GM19238 (cell line): ENCODE measurements around the gene CDHR1.
"Not testable (repeated sequence)": the region's sequence is repeated elsewhere in the genome, so short reads cannot be mapped to it uniquely, and the experiment has no call there.

ENCODE experiments used
- DNase-seq: peaks from one replicate; pipeline ENCODE4 v3.0.0; 2011; ENCODE audit warnings: low spot score; ENCODE audit not compliant: insufficient read length

Gene CDHR1

DNA sequence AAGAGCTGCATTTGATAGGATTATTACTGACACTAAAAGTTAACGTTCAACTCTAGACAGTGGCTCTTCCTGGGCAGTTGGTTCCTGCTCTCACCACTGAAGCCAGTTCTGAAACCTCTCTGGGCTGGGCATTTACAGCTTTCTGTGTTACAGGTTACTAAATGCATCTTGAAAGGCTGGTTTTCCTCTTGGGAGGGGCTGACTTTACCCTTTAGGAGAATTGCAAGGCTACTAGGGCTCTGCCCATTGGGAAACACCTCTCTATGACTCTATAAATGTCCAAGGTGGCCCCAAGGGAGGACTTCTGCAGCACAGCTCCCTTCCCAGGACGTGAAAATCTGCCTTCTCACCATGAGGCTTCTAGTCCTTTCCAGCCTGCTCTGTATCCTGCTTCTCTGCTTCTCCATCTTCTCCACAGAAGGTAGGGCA, 20.8 kb upstream of the CDHR1 start, which contains the start of gene GPR15LG:
Gene GPR15LG, plus strand, starts transcription at position 301 of the 429 bp plus-strand sequence. Its CDS starts 51 bp downstream, at position 352.
- DNase-seq: no peak

GRCh38 chr10:84175436-84175835, 18.9 kb upstream of the CDHR1 start:
- no peak for DNase-seq

- DNase-seq: no peak
These were observed 18.0 kb upstream of the CDHR1 start for GRCh38 chr10:84176351-84176750.

DNA sequence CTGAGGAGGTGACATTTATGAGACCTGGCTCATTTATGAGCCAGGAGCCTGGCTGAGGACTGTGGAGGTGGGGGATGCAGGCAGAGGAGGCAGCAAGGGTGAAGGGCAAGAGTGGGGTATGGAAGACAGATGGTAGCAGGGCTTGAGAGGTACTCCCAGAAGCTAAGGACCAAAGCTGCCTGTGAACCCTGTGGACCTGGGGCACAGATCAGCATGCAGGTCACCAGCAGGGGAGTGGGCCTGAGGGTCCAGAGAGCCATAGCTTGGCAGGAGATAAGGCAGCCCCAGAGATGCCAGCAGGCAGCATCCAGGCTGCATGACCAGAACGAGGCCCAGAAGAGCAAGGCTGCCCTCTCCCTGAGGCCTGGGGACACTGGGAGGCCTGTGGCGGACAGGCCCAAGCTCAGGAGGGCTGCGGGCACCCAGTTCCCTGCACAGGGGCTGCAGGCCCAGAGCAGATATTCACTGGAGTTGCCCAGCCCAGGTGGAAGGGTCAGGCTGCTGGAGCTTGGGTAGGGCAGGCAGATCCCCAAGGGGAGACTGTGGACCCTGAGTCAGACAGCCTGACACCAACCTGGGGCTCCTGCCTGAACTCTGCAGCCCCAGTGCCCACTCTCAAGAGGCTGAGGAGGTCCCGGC, 17.4 kb upstream of the CDHR1 start:
- no peak for DNase-seq

GRCh38 chr10:84177541-84178141, 16.7 kb upstream of the CDHR1 start:
- no peak for DNase-seq

- DNase-seq: no peak
These were observed 16.2 kb upstream of the CDHR1 start for GRCh38 chr10:84178160-84178609.

DNA sequence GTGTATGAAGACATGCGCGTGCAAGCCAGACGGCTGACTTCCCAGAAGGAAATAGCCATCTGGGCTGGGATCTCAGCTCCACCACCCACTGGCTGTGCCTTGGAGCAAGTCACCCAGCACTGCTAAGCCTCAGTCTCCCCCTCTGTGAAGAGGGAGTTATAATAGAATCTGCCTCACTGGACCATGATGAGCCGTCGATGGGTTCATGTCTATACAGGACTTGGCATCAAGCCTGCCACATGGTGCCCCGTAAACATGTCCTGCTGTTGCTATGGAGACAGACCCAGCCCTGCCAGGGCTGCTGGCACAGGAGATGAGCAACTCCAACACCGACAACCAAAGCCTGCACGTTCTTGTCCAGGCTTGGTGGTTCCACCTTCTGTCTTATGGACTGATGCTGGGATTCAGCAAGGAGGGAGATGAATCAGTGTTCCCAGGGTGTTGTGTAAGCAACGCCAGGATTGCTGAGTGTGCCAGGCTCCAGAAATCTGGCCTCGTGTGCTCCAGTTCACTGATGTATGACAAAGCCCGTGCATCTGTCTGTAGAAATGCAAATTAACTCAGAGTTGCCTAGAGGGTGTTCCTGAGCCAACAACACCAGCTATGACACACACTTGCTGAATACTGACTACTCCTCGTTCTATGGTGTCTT, 15.2 kb upstream of the CDHR1 start:
- DNase-seq: no peak

GRCh38 chr10:84180386-84180785, 14.0 kb upstream of the CDHR1 start:
- DNase-seq: not testable (repeated sequence)

GRCh38 chr10:84181631-84182030, 12.7 kb upstream of the CDHR1 start:
- DNase-seq: no peak

DNA sequence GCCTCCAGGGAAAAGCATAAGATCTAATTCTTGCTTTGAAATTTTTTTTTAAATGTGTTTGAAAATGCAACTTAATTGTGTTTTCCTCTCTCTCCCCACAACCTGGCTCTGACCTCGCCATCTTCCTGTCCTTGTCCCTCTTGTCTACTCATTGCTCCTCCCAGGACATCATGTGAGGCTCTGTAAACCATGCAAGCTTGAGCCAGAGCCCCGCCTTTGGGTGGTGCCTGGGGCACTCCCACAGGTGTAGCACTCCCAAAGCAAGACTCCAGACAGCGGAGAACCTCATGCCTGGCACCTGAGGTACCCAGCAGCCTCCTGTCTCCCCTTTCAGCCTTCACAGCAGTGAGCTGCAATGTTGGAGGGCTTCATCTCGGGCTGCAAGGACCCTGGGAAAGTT, 9.8 kb upstream of the CDHR1 start:
- no peak for DNase-seq

GRCh38 chr10:84185526-84186175, 8.7 kb upstream of the CDHR1 start:
- DNase-seq: no peak

GRCh38 chr10:84188815-84189214, 5.5 kb upstream of the CDHR1 start:
- DNase-seq: no peak

- no peak for DNase-seq
These were observed 3.7 kb upstream of the CDHR1 start for GRCh38 chr10:84190621-84191020.

DNA sequence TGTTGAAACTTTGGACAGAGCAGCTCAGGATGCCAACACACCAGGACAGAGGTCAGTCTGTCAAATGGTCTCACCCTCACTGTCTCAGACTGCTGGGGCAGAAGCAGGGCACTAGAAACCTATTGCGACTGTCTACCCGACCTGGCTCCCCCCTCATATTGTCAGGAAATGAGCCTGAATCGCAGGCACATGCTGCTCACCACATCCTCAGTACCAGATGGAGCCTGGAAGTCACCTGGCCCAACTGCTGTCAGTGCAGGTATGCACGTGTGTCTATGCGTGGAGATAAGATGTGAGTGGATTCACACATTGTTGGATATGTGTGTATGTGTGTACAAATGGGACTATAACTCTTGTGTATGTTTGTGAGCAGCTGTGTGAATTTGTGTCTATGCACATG, 3.2 kb upstream of the CDHR1 start:
- no peak for DNase-seq

DNA sequence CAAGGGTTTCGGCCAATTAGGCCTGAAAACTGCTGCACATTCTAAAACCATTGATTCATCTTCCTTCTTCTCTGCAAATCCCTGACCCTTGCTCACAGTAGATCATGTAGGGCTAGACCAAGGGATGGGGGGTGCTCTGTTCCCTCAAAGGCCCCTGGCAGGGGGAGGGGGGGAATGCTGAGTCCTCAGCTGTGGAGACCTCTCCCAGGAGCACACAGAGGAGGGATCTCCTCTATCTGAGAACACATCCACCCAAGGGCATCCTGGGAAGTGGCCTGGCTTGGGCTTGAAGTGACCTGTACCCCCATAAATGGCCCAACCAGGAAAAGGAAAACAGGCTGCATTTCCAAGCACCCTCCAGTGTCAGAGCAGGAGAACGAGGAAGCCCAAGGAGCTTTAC, 1.0 kb upstream of the CDHR1 start:
- DNase-seq: no peak

DNA sequence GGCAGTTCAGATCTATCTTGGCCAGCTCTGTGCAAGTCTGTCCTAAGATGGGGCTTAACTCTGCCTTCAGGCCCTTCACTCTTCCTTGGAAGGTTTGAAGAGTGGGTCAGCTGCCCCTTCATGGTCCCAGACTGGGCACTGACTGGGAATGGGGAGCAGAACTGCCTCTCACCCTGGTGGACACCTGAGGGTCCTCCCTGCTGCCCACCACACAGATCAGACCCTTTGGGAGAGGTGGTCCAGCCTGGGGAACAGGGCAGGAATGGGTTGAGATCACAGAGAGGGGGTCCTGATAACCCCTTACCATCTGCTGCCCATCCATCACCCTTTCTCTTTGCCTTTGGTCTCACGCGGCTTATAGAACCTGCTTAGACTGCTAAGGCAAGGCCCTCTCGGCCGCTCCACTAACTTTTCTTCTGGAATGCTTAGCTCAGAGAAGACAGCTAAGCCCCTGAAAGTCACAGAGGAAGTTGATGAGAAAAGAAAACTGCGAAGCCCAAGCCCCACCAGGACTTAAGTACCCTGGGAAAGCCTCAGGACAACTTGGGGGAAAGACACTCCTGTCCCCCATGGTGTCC, 402 bp upstream of the CDHR1 start:
- DNase-seq: no peak

- no peak for DNase-seq
These were observed 900 bp downstream of the CDHR1 start for GRCh38 chr10:84195044-84195830.

DNA sequence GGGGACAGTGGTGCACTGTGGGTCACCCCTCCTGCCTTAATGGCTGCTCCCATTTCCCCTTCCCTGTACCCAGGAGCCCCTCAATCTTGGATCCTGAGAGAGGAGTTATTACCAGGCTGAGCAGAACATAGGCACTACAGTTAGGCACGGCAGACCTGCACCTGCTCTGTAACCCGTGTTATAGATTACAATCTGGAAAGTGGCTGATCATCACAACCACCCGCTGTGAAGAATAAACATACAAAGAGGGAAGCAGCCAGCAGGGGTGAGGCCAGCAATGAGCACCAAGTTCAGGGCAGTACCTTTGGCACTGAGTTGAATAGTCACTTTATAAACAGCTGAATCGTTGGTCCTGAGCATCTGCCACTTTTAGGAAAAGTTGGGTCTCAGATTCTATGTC, 1.7 kb downstream of the CDHR1 start:
- DNase-seq: no peak

DNA sequence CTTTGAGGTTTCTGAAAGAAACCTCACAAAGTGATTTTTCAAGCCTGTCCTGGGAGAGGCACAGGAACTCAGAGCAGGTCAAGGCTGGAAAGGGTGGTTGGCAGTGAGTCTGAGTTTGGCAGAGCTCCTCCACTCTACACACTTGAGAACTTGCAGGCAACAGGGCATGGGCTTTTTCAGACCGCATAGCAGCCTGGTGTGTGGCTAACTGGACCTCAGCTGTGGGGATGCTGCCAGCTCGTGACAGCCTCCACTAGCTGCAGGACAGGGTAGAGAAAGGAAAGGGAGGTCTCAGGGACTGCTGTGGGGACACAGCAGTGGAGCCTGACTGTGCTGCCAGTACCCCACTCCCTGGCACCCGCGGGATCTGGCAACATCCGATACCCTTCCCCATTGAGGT, 2.6 kb downstream of the CDHR1 start:
- DNase-seq: no peak

DNA sequence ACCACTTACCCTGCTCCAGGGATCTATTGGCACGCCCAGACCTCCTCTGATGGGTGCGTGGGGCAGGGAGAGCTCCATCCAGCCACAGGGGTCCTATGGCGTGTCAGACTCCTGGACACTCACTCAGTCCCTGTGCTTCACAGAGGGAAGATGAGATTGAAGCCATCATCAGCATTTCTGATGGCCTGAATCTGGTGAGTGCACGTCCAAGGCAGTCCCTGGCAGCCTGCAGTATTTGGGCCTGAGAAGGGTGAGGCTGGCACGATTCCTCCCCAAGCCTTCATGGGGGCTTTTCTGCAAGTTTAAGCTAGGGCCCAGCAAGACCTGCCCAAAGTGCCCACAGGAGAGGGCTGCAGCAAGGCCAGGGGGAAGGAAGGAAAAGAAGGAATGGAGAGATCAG, 3.3 kb downstream of the CDHR1 start:
- DNase-seq: no peak
